Urinary bladder (tissue), 4 donors: Measurements from ENCODE around the gene GNG10. TPM values are rescaled to one million over a fixed set of nuclear protein-coding genes. Genes with fewer than 3 reads are reported as not detected.

Experiments used
- DNase-seq: peaks from one replicate; pipeline ENCODE4 v3.0.0-alpha.2; 2015; ENCODE audit errors: extremely low spot score
- H3K27ac ChIP-seq: one replicate; pipeline ENCODE4 v1.5.1; 2013; ENCODE audit warnings: low read depth, mild to moderate bottlenecking, moderate library complexity
- H3K36me3 ChIP-seq: one replicate; pipeline ENCODE4 v1.6.1; 2013; ENCODE audit warnings: mild to moderate bottlenecking, moderate library complexity; ENCODE audit not compliant: insufficient read depth
- H3K4me1 ChIP-seq: one replicate; pipeline ENCODE4 v1.6.1; 2013; ENCODE audit warnings: mild to moderate bottlenecking, moderate library complexity; ENCODE audit not compliant: insufficient read depth
- H3K4me3 ChIP-seq: one replicate; pipeline ENCODE4 v1.5.1; 2013; ENCODE audit warnings: low read depth, low read length
- WGBS: extraction: QIAGEN DNeasy Blood & Tissue Kit; methylation state at CpG from one replicate; pipeline ENCODE4 v1.1.7; 2013; 5-methylcytosine and 5-hydroxymethylcytosine counted together
- polyA plus RNA-seq: library from polyadenylated mRNA; stranded (reverse); fragments of 200-250 nt; gene quantifications from one replicate; pipeline ENCODE4 v1.2.3, GENCODE V29; 2013
- total RNA-seq: library from RNA; depleted of rRNA; stranded (reverse); fragments of >200 nt; gene quantifications from one replicate; pipeline ENCODE4 v1.2.3, GENCODE V29; 2014
- donor health status: healthy with polysubstance abuse.
- donor health status: healthy.

GNG10 gene
- total and polyA plus RNA-seq, 2 donors = 45.0 to 90.4 TPM

DNA sequence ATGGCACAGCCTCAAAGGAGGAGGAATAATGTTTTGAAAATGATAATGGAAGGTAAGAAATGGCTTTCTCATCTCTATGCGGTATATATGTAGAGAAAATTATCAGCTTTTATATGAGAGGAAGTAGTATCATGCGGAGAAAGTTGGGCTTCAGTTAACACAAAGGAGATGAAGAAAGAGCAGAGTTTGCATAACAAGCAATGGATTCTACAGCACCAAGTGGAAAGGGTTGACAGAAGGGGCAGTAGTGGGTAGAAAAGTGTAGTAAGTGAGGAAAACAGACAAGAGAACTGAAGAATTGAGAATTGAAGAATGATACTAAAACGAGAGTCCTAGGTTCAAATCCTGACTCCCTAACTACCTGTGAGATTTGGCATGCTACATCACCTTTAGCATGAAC lies 51.0 kb downstream of the GNG10 start:
- no peaks in the 10 kb centered on the region for H3K36me3 ChIP-seq
- H3K4me3 ChIP-seq = no peak overlapping the region
- no peaks in the 10 kb centered on the region for H3K4me1 ChIP-seq
- DNase-seq = no peak
- WGBS = 93% methylated on average over 3 of the region's 3 CpGs
- no peak overlapping the region for H3K27ac ChIP-seq

DNA sequence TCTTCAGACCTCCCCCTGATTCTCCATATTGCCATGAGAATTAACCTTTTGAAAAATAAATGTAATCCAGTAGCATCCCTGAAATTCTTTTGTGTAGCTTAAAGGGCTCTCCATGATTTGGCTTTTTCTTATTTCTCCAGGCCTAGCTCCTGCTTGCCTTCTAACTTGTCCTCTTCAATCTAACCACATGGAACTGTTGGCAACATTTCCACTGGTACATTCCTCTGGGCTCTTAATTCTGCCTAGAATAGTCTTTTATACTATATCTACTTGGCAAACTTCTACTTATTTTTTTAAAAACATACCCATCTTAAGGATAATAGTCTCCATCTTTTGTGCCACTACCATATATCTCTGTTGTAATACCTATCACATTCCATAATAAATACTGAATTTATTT lies 54.1 kb downstream of the GNG10 start:
- DNase-seq = no peak
- Histone ChIP-seq H3K36me3 (no peaks in the 10 kb centered on the region), H3K27ac (no peak overlapping the region), H3K4me1 (no peaks in the 10 kb centered on the region), H3K4me3 (no peak overlapping the region)

GRCh38 chr9:111719541-111719940 lies 58.1 kb downstream of the GNG10 start:
- Histone ChIP-seq H3K4me3 (no peak overlapping the region), H3K27ac (no peak overlapping the region), H3K36me3 (no peaks in the 10 kb centered on the region), H3K4me1 (no peaks in the 10 kb centered on the region)
- DNase-seq = no peak
- 94% methylated on average over 2 of the region's 2 CpGs for WGBS

Other genes with a start within 250 kb of the GNG10 start
- 100 TPM for gene ECPAS, start 177.2 kb upstream of the GNG10 start, total RNA-seq
- 32.7 TPM for gene ECPAS, start 177.2 kb upstream of the GNG10 start, polyA plus RNA-seq
- 19.0 TPM for gene ZNF483, start 136.4 kb upstream of the GNG10 start, total RNA-seq
- 0.94 TPM for gene ZNF483, start 136.4 kb upstream of the GNG10 start, polyA plus RNA-seq
- gene PTGR1, start 62.0 kb upstream of the GNG10 start, total RNA-seq = 60.1 TPM
- 81.2 TPM for gene PTGR1, start 62.0 kb upstream of the GNG10 start, polyA plus RNA-seq
- 10.3 TPM for gene DNAJC25, start 30.3 kb upstream of the GNG10 start, total RNA-seq
- 8.3 TPM for gene DNAJC25, start 30.3 kb upstream of the GNG10 start, polyA plus RNA-seq
- gene SHOC1, start 133.3 kb downstream of the GNG10 start, total RNA-seq = not detected
- 0.05 TPM for gene SHOC1, start 133.3 kb downstream of the GNG10 start, polyA plus RNA-seq
- 79.2 TPM for gene UGCG, start 235.2 kb downstream of the GNG10 start, total RNA-seq
- 17.8 TPM for gene UGCG, start 235.2 kb downstream of the GNG10 start, polyA plus RNA-seq